Measurements from ENCODE around the gene SMPDL3A. TPM values are rescaled to one million over a fixed set of nuclear protein-coding genes. Genes with fewer than 3 reads are reported as not detected.

SMPDL3A gene
- total RNA-seq, 1 experiment from 2014 or later = 0.59 TPM

DNA sequence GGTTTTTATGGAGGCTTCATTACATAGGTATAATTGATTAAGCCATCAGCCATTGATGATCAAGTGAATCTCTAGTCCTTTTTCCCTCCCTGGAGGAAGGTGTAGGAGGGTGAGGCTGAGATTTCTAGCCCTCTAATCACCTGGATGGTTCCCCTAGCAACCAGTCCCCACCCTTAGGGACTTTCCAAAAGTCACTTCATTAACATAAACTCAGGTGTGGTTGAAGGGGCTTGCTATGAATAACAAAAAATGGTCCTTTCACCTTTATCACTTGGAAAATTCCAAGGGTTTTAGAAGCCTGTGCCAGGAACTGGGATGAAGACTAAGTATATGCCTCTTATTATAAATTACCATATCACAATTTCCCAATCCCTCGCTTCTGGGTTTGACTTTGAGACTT is 40.4 kb downstream of the SMPDL3A start:
- no peak overlapping the region for H2BK15ac ChIP-seq (ENCODE audit: low read depth, low read length)
- Mint-ChIP-seq H3K27me3 (ENCODE audit: low read depth) (no peaks in the 10 kb centered on the region), H3K4me1 (peaks cover 31 to 37% of the 10 kb centered on the region in 2 experiments), H3K9me3 (no peaks in the 10 kb centered on the region), H3K27ac (peak overlapping the region in 1 of 3 experiments; percentile 49; a peak in 1 of 7 replicates), H3K36me3 (ENCODE audit: insufficient read depth in 1 of 3, low read depth in 3 of 3) (no peaks in the 10 kb centered on the region), H3K4me3 (no peak overlapping the region)
- no peak overlapping the region for H4K91ac ChIP-seq (ENCODE audit: insufficient read length, low read depth, low read length)
- H3K9ac ChIP-seq (ENCODE audit: extremely low read depth, insufficient read length, low read length) = no peak overlapping the region
- TF ChIP-seq, protein P1, sequence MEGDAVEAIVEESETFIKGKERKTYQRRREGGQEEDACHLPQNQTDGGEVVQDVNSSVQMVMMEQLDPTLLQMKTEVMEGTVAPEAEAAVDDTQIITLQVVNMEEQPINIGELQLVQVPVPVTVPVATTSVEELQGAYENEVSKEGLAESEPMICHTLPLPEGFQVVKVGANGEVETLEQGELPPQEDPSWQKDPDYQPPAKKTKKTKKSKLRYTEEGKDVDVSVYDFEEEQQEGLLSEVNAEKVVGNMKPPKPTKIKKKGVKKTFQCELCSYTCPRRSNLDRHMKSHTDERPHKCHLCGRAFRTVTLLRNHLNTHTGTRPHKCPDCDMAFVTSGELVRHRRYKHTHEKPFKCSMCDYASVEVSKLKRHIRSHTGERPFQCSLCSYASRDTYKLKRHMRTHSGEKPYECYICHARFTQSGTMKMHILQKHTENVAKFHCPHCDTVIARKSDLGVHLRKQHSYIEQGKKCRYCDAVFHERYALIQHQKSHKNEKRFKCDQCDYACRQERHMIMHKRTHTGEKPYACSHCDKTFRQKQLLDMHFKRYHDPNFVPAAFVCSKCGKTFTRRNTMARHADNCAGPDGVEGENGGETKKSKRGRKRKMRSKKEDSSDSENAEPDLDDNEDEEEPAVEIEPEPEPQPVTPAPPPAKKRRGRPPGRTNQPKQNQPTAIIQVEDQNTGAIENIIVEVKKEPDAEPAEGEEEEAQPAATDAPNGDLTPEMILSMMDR (conservative IDR thresholded peaks at IDR 0.05) = no peak
- H3T11ph ChIP-seq (ENCODE audit: low read length) = no peak overlapping the region
- H3K9me3 ChIP-seq (ENCODE audit: control insufficient read depth, low read depth, low read length) = no peaks in the 10 kb centered on the region
- H4K5ac ChIP-seq (ENCODE audit: insufficient read length, low read depth, low read length) = no peak overlapping the region
- no peaks in the 10 kb centered on the region for H3K79me2 ChIP-seq (ENCODE audit: insufficient read depth, low read length)
- H3K23me2 ChIP-seq (ENCODE audit: insufficient read length, low read depth, low read length, poor library complexity, severe bottlenecking) = no peaks in the 10 kb centered on the region
- no peaks in the 10 kb centered on the region for H3K79me1 ChIP-seq (ENCODE audit: insufficient read depth, low read depth, low read length, poor library complexity, severe bottlenecking)
- peak overlapping the region; percentile 79 for H3K18ac ChIP-seq (ENCODE audit: insufficient read length, low read depth, low read length)
- DNase-seq = peak; percentile 54
- no peaks in the 10 kb centered on the region for H4K20me1 ChIP-seq (ENCODE audit: control insufficient read depth, insufficient read depth, insufficient read length)
- no peak overlapping the region for H3K27ac ChIP-seq (ENCODE audit: insufficient read length, low read depth, low read length)
- H3K23ac ChIP-seq (ENCODE audit: insufficient read length, low read depth, low read length) = no peak overlapping the region
- H2BK12ac ChIP-seq (ENCODE audit: insufficient read length, low read depth, low read length) = no peak overlapping the region
- no peak overlapping the region for H3K56ac ChIP-seq (ENCODE audit: insufficient read length, low read depth, low read length)
- no peak overlapping the region for H2BK5ac ChIP-seq (ENCODE audit: insufficient read length, low read length)
- peaks cover 3% of the 10 kb centered on the region; the same call in 1 of the 2 replicates for H3K4me1 ChIP-seq (ENCODE audit: insufficient read depth, low read length)
- H2AFZ ChIP-seq (ENCODE audit: low read length) = no peak overlapping the region
- no peak overlapping the region for H3K14ac ChIP-seq (ENCODE audit: insufficient read depth, low read length)
- no peaks in the 10 kb centered on the region for H3K27me3 ChIP-seq (ENCODE audit: insufficient read depth, low read length)
- no peak overlapping the region for H2BK20ac ChIP-seq (ENCODE audit: low read depth, low read length, poor library complexity, severe bottlenecking)
- no peak overlapping the region for H4K8ac ChIP-seq (replicated peaks; ENCODE audit: insufficient read length, low read depth, low read length)
- H2BK120ac ChIP-seq (ENCODE audit: low read depth, low read length, poor library complexity, severe bottlenecking) = no peak overlapping the region
- no peak overlapping the region for H3K4ac ChIP-seq (ENCODE audit: low read depth, low read length)
- WGBS (ENCODE audit: extremely low coverage, insufficient read length, low lambda C conversion rate) = no CpG with 5 or more reads among the region's 1 CpG
- H3K4me2 ChIP-seq (ENCODE audit: insufficient read depth, insufficient read length, low read length) = peak overlapping the region; percentile 24
- H2AK5ac ChIP-seq (ENCODE audit: insufficient read length, low read length) = no peak overlapping the region
